ENCODE measurements around the gene SNX4.

SNX4 gene

GRCh38 chr3:125513490-125514115 lies 6.4 kb downstream of the SNX4 start:
- DNase-seq (ENCODE audit: low read depth in 1 of 2, low spot score in 1 of 2): no peak
- Histone ChIP-seq H3K27ac (replicated peaks) (no peak overlapping the region), H3K27me3 (ENCODE audit: insufficient read depth, poor library complexity, severe bottlenecking) (no peaks in the 10 kb centered on the region), H3K4me3 (replicated peaks; ENCODE audit: insufficient read depth, low read length) (no peak overlapping the region)
- no peak for TF ChIP-seq GABPA (IDR thresholded peaks at IDR 0.05; ENCODE audit: low read depth)
- TF ChIP-seq SPI1 (IDR thresholded peaks at IDR 0.05; ENCODE audit: borderline replicate concordance, low read depth): no peak
- TF ChIP-seq, protein P1, sequence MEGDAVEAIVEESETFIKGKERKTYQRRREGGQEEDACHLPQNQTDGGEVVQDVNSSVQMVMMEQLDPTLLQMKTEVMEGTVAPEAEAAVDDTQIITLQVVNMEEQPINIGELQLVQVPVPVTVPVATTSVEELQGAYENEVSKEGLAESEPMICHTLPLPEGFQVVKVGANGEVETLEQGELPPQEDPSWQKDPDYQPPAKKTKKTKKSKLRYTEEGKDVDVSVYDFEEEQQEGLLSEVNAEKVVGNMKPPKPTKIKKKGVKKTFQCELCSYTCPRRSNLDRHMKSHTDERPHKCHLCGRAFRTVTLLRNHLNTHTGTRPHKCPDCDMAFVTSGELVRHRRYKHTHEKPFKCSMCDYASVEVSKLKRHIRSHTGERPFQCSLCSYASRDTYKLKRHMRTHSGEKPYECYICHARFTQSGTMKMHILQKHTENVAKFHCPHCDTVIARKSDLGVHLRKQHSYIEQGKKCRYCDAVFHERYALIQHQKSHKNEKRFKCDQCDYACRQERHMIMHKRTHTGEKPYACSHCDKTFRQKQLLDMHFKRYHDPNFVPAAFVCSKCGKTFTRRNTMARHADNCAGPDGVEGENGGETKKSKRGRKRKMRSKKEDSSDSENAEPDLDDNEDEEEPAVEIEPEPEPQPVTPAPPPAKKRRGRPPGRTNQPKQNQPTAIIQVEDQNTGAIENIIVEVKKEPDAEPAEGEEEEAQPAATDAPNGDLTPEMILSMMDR (IDR thresholded peaks at IDR 0.05; ENCODE audit: insufficient read depth, low read length): no peak
- TF ChIP-seq POLR2AphosphoS5 (IDR thresholded peaks at IDR 0.05; ENCODE audit: low read depth): no peak
- TF ChIP-seq, protein P2, sequence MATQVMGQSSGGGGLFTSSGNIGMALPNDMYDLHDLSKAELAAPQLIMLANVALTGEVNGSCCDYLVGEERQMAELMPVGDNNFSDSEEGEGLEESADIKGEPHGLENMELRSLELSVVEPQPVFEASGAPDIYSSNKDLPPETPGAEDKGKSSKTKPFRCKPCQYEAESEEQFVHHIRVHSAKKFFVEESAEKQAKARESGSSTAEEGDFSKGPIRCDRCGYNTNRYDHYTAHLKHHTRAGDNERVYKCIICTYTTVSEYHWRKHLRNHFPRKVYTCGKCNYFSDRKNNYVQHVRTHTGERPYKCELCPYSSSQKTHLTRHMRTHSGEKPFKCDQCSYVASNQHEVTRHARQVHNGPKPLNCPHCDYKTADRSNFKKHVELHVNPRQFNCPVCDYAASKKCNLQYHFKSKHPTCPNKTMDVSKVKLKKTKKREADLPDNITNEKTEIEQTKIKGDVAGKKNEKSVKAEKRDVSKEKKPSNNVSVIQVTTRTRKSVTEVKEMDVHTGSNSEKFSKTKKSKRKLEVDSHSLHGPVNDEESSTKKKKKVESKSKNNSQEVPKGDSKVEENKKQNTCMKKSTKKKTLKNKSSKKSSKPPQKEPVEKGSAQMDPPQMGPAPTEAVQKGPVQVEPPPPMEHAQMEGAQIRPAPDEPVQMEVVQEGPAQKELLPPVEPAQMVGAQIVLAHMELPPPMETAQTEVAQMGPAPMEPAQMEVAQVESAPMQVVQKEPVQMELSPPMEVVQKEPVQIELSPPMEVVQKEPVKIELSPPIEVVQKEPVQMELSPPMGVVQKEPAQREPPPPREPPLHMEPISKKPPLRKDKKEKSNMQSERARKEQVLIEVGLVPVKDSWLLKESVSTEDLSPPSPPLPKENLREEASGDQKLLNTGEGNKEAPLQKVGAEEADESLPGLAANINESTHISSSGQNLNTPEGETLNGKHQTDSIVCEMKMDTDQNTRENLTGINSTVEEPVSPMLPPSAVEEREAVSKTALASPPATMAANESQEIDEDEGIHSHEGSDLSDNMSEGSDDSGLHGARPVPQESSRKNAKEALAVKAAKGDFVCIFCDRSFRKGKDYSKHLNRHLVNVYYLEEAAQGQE (IDR thresholded peaks at IDR 0.05; ENCODE audit: insufficient replicate concordance, low read depth): no peak

DNA sequence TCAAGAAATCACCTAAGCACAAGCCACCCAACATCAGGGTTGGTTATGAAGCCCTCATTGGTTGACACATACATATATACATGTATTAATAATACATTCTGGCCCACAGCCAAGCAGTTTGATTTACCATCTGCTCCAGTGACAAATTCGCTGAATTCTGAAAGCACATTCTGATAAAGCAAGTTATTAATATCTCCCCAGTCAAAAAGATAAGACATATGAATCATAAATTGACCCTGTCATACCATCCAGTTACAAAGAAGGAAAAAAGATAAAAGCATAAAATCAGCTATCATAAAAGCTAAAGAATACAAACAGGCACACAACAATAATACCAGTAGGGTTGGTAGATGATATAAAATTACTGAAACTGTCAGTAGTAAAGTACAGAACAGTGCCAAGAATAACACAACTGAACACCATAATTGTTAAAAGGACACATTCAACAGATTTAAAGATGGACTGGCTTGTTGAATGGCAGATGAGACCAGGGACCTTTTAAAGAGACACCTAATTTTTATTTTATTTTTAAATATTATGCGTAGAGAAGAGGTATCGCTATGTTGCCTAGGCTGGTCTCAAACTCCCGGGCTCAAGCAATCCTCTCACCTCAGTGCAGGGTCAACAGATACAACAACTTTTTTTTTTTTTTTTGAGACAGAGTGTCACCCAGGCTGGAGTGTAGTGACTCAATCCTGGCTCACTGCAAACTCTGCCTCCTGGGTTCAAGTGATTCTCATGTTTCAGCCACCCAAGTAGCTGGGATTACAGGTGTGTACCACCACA lies 7.7 kb downstream of the SNX4 start:
- no peaks in the 10 kb centered on the region for H3K27me3 ChIP-seq (ENCODE audit: insufficient read depth, poor library complexity, severe bottlenecking)
- DNase-seq (ENCODE audit: low read depth in 1 of 2, low spot score in 1 of 2): no peak
- H3K27ac ChIP-seq (replicated peaks): no peak overlapping the region
- H3K4me3 ChIP-seq (replicated peaks; ENCODE audit: insufficient read depth, low read length): no peak overlapping the region
- TF ChIP-seq, protein P2 (IDR thresholded peaks at IDR 0.05; ENCODE audit: insufficient replicate concordance, low read depth): no peak
- TF ChIP-seq GABPA (IDR thresholded peaks at IDR 0.05; ENCODE audit: low read depth) (no peak), SPI1 (IDR thresholded peaks at IDR 0.05; ENCODE audit: borderline replicate concordance, low read depth) (no peak), POLR2AphosphoS5 (IDR thresholded peaks at IDR 0.05; ENCODE audit: low read depth) (no peak)
- TF ChIP-seq, protein P1 (IDR thresholded peaks at IDR 0.05; ENCODE audit: insufficient read depth, low read length): no peak

GRCh38 chr3:125511420-125512118 lies 8.4 kb downstream of the SNX4 start:
- no peak overlapping the region for H3K27ac ChIP-seq (replicated peaks)
- TF ChIP-seq GABPA (IDR thresholded peaks at IDR 0.05; ENCODE audit: low read depth) (no peak), SPI1 (IDR thresholded peaks at IDR 0.05; ENCODE audit: borderline replicate concordance, low read depth) (no peak), POLR2AphosphoS5 (IDR thresholded peaks at IDR 0.05; ENCODE audit: low read depth) (no peak)
- TF ChIP-seq, protein P1 (IDR thresholded peaks at IDR 0.05; ENCODE audit: insufficient read depth, low read length): no peak
- TF ChIP-seq, protein P2 (IDR thresholded peaks at IDR 0.05; ENCODE audit: insufficient replicate concordance, low read depth): no peak
- no peak overlapping the region for H3K4me3 ChIP-seq (replicated peaks; ENCODE audit: insufficient read depth, low read length)

More at GRCh38 chr3:125511420-125512118, 8.4 kb downstream of the SNX4 start:
- DNase-seq (ENCODE audit: low read depth in 1 of 2, low spot score in 1 of 2): no peak
- H3K27me3 ChIP-seq (ENCODE audit: insufficient read depth, poor library complexity, severe bottlenecking): no peaks in the 10 kb centered on the region
